GM12892 (cell line): ENCODE measurements around the gene RNASE11.

ENCODE experiments used
- POLR2A ChIP-seq: IDR thresholded peaks from 2 replicates; pipeline ENCODE4 v1.6.1; 2011; ENCODE audit warnings: low read depth, low read length, control low read depth
- POLR2AphosphoS5 ChIP-seq: IDR thresholded peaks from 2 replicates; pipeline ENCODE4 v1.6.1; 2011; ENCODE audit warnings: low read depth, low read length, control low read depth
- TAF1 ChIP-seq: IDR thresholded peaks from 2 replicates; pipeline ENCODE4 v1.6.1; 2011; ENCODE audit warnings: low read depth, mild to moderate bottlenecking, control low read depth, low read length, borderline replicate concordance

DNA sequence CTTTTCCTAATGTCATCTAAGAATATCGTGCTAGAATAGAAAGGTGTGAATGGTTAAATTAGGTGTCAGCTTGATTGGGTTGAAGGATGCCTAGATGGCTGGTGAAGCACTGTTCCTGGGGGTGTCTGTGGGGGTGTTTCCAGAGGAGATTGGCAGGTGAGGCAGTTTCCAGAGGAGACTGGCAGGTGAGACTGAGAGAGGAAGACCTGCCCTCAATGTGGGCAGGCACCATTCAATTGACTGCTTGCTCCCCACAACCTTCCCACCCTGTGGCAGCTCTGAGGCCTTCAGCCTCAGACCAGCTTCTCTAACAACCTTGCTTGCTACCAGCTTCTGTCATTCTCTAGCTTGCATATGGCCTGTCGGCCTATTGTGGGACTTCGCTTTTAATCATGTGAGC lies 36.2 kb downstream of the RNASE11 start:
- no peak for TF ChIP-seq POLR2AphosphoS5
- TF ChIP-seq TAF1, result no peak
- TF ChIP-seq POLR2A, result no peak
